ENCODE measurements around the gene AKAP8L. TPM values are rescaled to one million over a fixed set of nuclear protein-coding genes. Genes with fewer than 3 reads are reported as not detected.

The AKAP8L gene
- total and polyA plus RNA-seq, 10 of the 15 experiments (the other 5 are each of a cell fraction or from before 2014, with no cell fraction given) = 0.66 to 64.3 (median 40.0) TPM

DNA sequence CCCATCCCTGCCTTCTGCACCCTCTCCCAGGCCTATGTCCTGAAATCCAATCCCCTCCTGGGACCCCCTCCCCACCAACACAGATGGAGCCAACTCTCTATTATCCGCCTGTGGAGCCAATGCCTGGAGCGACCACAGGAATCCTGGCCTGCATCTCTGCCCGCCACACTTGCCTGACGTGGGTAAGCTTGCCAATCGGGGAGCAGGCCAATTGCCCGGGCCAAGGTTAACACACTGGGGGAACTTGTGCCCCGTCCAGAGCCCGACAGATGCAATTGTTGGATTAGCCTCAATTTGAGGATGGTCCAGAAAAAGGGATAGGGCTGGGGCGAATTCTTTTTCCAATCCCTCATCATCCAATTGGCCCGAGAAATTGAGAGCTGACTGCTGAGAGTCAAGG lies 25.1 kb upstream of the AKAP8L start (continued):
- TF ChIP-seq, protein P1, sequence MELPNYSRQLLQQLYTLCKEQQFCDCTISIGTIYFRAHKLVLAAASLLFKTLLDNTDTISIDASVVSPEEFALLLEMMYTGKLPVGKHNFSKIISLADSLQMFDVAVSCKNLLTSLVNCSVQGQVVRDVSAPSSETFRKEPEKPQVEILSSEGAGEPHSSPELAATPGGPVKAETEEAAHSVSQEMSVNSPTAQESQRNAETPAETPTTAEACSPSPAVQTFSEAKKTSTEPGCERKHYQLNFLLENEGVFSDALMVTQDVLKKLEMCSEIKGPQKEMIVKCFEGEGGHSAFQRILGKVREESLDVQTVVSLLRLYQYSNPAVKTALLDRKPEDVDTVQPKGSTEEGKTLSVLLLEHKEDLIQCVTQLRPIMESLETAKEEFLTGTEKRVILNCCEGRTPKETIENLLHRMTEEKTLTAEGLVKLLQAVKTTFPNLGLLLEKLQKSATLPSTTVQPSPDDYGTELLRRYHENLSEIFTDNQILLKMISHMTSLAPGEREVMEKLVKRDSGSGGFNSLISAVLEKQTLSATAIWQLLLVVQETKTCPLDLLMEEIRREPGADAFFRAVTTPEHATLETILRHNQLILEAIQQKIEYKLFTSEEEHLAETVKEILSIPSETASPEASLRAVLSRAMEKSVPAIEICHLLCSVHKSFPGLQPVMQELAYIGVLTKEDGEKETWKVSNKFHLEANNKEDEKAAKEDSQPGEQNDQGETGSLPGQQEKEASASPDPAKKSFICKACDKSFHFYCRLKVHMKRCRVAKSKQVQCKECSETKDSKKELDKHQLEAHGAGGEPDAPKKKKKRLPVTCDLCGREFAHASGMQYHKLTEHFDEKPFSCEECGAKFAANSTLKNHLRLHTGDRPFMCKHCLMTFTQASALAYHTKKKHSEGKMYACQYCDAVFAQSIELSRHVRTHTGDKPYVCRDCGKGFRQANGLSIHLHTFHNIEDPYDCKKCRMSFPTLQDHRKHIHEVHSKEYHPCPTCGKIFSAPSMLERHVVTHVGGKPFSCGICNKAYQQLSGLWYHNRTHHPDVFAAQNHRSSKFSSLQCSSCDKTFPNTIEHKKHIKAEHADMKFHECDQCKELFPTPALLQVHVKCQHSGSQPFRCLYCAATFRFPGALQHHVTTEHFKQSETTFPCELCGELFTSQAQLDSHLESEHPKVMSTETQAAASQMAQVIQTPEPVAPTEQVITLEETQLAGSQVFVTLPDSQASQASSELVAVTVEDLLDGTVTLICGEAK (IDR thresholded peaks at IDR 0.05; ENCODE audit: borderline replicate concordance) = no peak
- TF ChIP-seq CREB1 (IDR thresholded peaks at IDR 0.05; ENCODE audit: low read depth) = no peak

DNA sequence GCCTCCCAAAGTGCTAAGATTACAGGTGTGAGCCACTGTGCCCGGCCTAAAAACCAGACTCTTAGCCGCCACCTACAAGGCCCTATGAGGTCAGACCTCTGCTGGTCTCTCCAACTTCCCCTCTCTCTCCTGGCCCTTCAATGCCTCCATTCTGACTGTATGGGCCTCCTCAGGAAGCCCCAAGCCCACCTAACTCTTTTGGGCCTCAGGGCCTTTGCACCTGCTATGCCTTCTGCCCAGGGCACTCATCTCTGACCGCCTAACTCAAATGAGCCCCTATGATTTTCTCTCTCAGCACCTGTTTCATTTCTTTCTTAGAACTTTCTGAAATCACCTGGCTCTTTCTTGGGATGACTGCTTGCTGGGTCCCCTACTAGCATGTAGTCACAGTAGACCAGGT lies 24.5 kb upstream of the AKAP8L start:
- ChIA-PET SMC1A (ENCODE audit: uncharacterized antibody, unreplicated experiment) (no interaction called here), POLR2A (no interaction called here)
- TF ChIP-seq MYB (IDR thresholded peaks at IDR 0.05; ENCODE audit: borderline replicate concordance, low read depth, low read length) (no peak), PAX5 (IDR thresholded peaks at IDR 0.05; ENCODE audit: borderline replicate concordance, low read depth, low read length) (no peak), ZNF24 (IDR thresholded peaks at IDR 0.05) (no peak), NR2C1 (IDR thresholded peaks at IDR 0.05) (no peak)

More for the DNA sequence above, 24.5 kb upstream of the AKAP8L start:
- no peak overlapping the region for H3K27ac ChIP-seq (ENCODE audit: control insufficient read depth, insufficient read depth)
- H3K4me2 ChIP-seq (ENCODE audit: control insufficient read depth, insufficient read depth) = no peak overlapping the region
- H3K36me3 ChIP-seq (ENCODE audit: control insufficient read depth in 2 of 2, insufficient read depth in 2 of 2, low read length in 1 of 2) = no peaks in the 10 kb centered on the region
- no peak for FAIRE-seq
- no peak for ATAC-seq
- CTCF ChIA-PET = no interaction called here
- H4K20me1 ChIP-seq (ENCODE audit: control insufficient read depth, insufficient read depth) = no peaks in the 10 kb centered on the region; the same call in 1 of the 2 replicates
- H3K4me3 ChIP-seq = no peak overlapping the region
- DNase-seq (ENCODE audit: low read depth, low spot score) = no peak
- intact Hi-C loops (cut with micrococcal nuclease; ENCODE audit: unreplicated experiment) = no loop called here
- H3K27me3 ChIP-seq (replicated peaks in 1 of 2; ENCODE audit: control insufficient read depth in 2 of 2, insufficient read depth in 2 of 2, low read length in 1 of 2) = no peaks in the 10 kb centered on the region
- H3K9me3 ChIP-seq (replicated peaks; ENCODE audit: control insufficient read depth, insufficient read depth, low read length) = no peaks in the 10 kb centered on the region
- WGBS (ENCODE audit: insufficient coverage, insufficient replicate concordance, low lambda C conversion rate, missing lambda C conversion rate) = 58% methylated on average over 3 of the region's 3 CpGs
- no peaks in the 10 kb centered on the region for H3K79me2 ChIP-seq (ENCODE audit: control insufficient read depth, insufficient read depth, low read length)
- BruUV-seq (replicated peaks) = no TSS peak
- no peak overlapping the region for H3K9ac ChIP-seq (ENCODE audit: control insufficient read depth, insufficient read depth, low read length)
- in situ Hi-C loops (cut with MboI) = no loop called here
- H2AFZ ChIP-seq (ENCODE audit: control insufficient read depth, low read depth, low read length) = no peak overlapping the region
- RAD21 ChIA-PET (ENCODE audit: unreplicated experiment) = no interaction called here
- H3K4me1 ChIP-seq (ENCODE audit: control insufficient read depth, insufficient read depth, low read length) = no peaks in the 10 kb centered on the region; the same call in 1 of the 2 replicates
